IPS-18a (cell line): Measurements from ENCODE around the gene CORO7.
"Not testable (repeated sequence)": the region's sequence is repeated elsewhere in the genome, so short reads cannot be mapped to it uniquely, and the experiment has no call there.

Experiments
- H3K27ac ChIP-seq: one replicate; pipeline ENCODE4 v1.5.1; 2013; ENCODE audit warnings: low read length
- H3K27me3 ChIP-seq: one replicate; pipeline ENCODE4 v1.6.1; 2013; ENCODE audit warnings: mild to moderate bottlenecking, low read length; ENCODE audit not compliant: control insufficient read depth, insufficient read depth
- H3K36me3 ChIP-seq: one replicate; pipeline ENCODE4 v1.6.1; 2013; ENCODE audit warnings: low read depth, low read length; ENCODE audit not compliant: control insufficient read depth
- H3K4me1 ChIP-seq: one replicate; pipeline ENCODE4 v1.6.1; 2013; ENCODE audit warnings: low read depth, low read length; ENCODE audit not compliant: control insufficient read depth
- H3K4me3 ChIP-seq: one replicate; pipeline ENCODE4 v1.5.1; 2013; ENCODE audit warnings: low read length
- H3K9ac ChIP-seq: one replicate; pipeline ENCODE4 v1.6.1; 2013; ENCODE audit warnings: mild to moderate bottlenecking, low read length, moderate library complexity
- H3K9me3 ChIP-seq: one replicate; pipeline ENCODE4 v1.6.1; 2013; ENCODE audit warnings: low read depth, low read length; ENCODE audit not compliant: control insufficient read depth

CORO7 gene

DNA sequence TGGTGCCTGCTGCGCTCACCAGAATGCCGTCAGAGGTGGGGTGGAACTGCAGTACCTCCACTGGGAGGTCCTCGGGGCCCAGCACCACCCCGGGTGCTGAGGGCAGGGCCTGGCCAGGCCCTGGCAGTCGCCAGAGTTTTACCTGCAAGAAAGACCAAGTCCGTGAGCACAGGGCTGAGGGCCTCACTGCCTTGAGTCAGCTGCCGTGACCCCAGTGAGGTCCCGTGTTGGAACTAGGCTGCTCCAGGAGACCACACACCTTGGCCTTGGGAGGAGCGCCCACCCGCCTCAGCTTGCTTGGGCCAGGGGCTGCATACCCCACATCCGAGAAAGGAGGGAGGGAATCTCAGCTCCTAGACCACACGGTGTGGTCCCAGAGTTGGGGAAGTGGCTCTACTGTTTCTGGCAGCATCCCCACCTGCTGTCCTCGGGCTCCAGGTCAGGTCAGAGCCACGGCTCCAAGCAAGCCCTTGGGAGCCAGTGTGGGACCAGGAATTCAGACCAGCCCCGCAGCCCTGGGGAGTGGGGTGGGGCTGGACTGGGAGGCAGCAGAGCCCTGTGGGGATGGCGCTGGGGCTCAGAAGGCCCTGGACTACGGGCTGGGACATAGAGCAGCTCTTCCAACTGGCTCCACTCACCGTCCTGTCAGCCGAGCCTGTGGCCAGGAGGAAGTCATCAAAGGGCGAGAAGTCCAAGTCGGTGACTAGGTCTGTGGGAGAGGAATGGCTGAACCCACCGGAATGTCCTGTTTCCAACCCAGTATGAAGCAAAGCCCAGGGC, 8.7 kb downstream of the CORO7 start:
- Histone ChIP-seq H3K4me3 (no peak overlapping the region), H3K27me3 (no peaks in the 10 kb centered on the region), H3K9me3 (no peaks in the 10 kb centered on the region), H3K36me3 (no peaks in the 10 kb centered on the region), H3K27ac (no peak overlapping the region), H3K9ac (no peak overlapping the region), H3K4me1 (no peaks in the 10 kb centered on the region)

DNA sequence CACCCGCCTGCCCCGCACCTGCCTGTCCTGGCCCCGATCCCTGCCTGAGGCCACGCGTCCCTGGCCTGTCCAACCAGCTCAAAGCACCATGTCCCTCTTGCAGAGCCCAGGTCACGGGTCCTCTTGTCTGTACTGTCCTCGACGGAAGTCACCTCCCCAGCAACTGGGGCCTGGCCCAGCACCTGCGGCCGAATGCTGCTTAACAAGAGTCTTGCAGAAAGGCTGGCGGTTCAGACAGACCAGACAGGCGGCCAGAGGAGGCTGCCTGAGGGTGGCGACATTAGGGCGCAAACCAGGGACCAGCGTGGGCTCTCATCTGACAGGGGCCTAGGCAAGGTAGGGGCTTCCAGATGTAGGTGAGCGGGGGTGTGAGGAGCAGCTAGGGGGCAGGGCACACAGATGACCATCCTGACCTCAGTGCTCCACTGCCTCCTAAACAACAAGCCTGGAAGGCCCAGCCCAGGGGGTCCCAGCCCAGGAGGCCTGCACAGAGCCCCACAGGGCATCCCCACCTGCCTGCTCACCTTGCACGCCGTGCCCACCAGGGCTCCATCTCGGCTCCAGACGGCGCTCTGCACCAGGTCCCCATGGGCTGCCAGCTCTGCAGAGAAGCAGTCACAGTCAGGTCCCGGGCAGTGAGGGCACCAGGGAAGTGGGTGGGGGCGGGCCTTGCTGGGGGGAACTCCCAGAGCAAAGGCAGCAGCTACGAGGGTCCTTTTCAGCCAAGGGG, 11.3 kb downstream of the CORO7 start:
- Histone ChIP-seq H3K36me3 (no peaks in the 10 kb centered on the region), H3K9ac (no peak overlapping the region)

GRCh38 chr16:4404247-4404966, 12.0 kb downstream of the CORO7 start:
- no peak overlapping the region for H3K4me3 ChIP-seq
- no peak overlapping the region for H3K9ac ChIP-seq
- H3K9me3 ChIP-seq: no peaks in the 10 kb centered on the region
- H3K36me3 ChIP-seq: no peaks in the 10 kb centered on the region
- no peaks in the 10 kb centered on the region for H3K27me3 ChIP-seq
- no peak overlapping the region for H3K27ac ChIP-seq
- H3K4me1 ChIP-seq: no peaks in the 10 kb centered on the region

More for the DNA sequence above, 11.3 kb downstream of the CORO7 start:
- Histone ChIP-seq H3K27ac (no peak overlapping the region), H3K9me3 (no peaks in the 10 kb centered on the region), H3K4me3 (no peak overlapping the region), H3K4me1 (no peaks in the 10 kb centered on the region), H3K27me3 (no peaks in the 10 kb centered on the region)

DNA sequence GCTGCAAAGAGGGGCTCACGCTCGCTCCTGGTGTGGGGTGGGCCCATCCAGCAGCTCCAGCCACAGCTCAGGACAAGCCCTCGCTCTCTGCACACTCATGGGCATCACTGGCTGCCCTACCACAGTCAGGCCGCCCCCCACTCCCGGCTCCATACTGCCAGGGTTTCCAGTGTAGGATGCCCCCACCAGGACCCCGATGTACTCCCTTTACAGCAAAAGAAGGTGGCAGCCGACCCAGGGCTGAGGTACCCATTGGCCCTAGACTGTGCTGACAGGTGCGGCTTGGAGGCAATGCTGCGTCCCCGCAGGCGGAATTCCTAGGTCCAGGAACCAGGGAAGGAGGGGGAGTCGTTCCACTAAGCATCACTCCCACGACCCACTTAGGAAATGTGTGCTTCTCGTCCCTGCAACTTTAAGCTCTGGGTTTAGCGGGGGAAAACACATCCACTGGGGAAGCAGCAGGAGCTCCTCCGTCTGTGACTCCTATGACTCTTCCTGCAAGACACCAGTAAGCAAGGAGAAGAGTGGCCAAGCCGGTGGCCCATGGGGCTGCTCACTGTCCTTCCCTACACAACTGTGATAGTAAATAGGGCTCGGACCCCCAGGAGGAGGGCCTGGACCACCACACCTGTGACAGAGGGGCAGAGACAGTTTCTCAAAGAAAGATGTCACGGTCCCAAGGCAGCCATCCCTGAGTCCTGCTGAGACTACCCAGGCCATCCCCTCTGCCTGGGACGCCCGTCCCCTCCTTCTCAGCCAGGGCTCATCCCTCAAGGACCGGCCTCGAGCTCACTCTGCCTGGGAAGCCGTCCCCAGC, 13.1 kb downstream of the CORO7 start:
- H3K36me3 ChIP-seq: no peaks in the 10 kb centered on the region
- no peaks in the 10 kb centered on the region for H3K9me3 ChIP-seq

GRCh38 chr16:4402439-4403132, 13.8 kb downstream of the CORO7 start:
- no peaks in the 10 kb centered on the region for H3K36me3 ChIP-seq
- H3K4me3 ChIP-seq: no peak overlapping the region
- H3K9ac ChIP-seq: no peak overlapping the region

More for the DNA sequence above, 13.1 kb downstream of the CORO7 start:
- no peak overlapping the region for H3K27ac ChIP-seq
- H3K27me3 ChIP-seq: no peaks in the 10 kb centered on the region
- H3K4me1 ChIP-seq: no peaks in the 10 kb centered on the region
- no peak overlapping the region for H3K9ac ChIP-seq
- no peak overlapping the region for H3K4me3 ChIP-seq

DNA sequence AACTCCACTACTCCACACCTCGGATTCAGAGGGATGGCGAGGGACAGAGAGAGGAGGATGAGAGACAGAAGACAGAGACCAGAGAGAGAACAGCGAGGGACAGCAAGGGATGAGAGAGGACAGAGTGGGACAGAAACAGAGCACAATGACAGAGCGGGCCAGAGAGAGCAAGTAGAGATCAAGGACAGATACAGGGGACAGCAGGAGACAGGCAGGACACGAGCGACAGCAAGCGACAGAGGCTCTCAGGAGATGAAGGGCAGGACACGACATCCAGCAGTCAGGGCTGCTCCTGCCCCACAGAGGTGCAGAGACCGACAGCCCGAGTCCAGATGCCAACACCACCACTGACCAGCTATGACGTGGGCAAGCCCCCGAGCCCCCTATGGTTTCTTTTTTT, 14.9 kb downstream of the CORO7 start:
- Histone ChIP-seq H3K4me3 (no peak overlapping the region), H3K9ac (no peak overlapping the region), H3K36me3 (no peaks in the 10 kb centered on the region), H3K27ac (no peak overlapping the region), H3K4me1 (no peaks in the 10 kb centered on the region), H3K27me3 (no peaks in the 10 kb centered on the region), H3K9me3 (no peaks in the 10 kb centered on the region)

More at GRCh38 chr16:4402439-4403132, 13.8 kb downstream of the CORO7 start:
- H3K9me3 ChIP-seq: no peaks in the 10 kb centered on the region
- no peaks in the 10 kb centered on the region for H3K4me1 ChIP-seq
- H3K27ac ChIP-seq: no peak overlapping the region
- H3K27me3 ChIP-seq: no peaks in the 10 kb centered on the region

DNA sequence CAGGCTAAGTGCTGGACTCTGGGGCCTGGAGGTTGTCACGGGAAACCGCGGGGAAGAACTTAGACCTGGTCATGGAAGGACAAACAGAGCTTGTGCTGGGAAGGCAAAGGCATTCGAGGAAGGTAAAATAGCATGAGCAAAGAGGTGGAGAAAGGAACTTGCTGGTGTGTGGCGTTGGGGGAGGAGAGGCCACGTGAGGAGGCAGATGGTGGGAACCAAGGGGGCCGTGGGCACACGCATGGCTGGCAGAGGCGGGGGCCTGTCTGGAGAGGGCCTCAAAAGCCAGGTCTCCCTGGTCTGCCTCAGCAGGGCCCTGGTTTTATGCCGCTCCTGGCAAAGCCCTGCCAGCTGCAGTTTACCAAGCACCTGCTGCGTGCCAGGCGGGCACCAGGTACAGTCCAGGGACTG, 15.3 kb downstream of the CORO7 start:
- Histone ChIP-seq H3K9ac (no peak overlapping the region), H3K4me1 (no peaks in the 10 kb centered on the region), H3K9me3 (no peaks in the 10 kb centered on the region), H3K4me3 (no peak overlapping the region), H3K36me3 (no peaks in the 10 kb centered on the region), H3K27me3 (no peaks in the 10 kb centered on the region), H3K27ac (no peak overlapping the region)

- no peaks in the 10 kb centered on the region for H3K27me3 ChIP-seq
Measured at GRCh38 chr16:4399001-4399730, 17.2 kb downstream of the CORO7 start.

DNA sequence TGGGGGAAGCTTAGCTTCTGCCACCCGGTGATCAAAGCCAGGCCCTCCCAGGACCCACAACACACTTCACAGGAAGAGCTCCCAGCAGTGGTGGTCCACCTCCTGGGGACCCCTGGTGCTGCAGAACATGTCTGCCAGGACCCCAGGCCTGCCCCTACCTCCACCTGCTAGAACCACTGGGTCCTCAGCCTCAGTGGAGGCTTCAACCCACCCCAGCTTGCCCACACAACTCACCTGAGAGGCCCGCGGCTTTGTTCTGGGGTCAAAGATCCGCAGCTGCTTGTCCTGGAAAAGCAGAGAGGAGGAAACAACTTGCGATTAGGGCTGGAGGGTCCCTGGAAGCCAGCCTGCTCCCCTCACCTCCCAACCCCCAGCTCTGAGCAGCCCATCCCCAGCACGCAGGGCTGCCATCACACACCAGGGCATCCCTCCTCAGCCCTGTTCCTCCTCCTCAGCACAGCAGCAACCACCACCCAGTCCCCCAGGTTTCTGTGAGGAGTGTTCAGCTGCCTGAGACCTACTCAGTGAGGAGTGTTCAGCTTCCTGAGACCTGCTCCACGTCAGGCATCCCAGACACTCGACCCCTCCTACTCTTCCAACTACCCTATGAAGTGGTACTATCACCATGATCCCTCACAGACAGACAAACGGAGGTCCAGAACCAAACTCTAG, 21.2 kb downstream of the CORO7 start:
- Histone ChIP-seq H3K4me3 (no peak overlapping the region), H3K27ac (no peak overlapping the region), H3K36me3 (no peaks in the 10 kb centered on the region), H3K9ac (no peak overlapping the region), H3K27me3 (no peaks in the 10 kb centered on the region), H3K4me1 (peaks cover 32% of the 10 kb centered on the region), H3K9me3 (no peaks in the 10 kb centered on the region)

More at GRCh38 chr16:4399001-4399730, 17.2 kb downstream of the CORO7 start:
- no peaks in the 10 kb centered on the region for H3K9me3 ChIP-seq
- H3K9ac ChIP-seq: no peak overlapping the region
- no peak overlapping the region for H3K27ac ChIP-seq
- H3K4me3 ChIP-seq: no peak overlapping the region
- H3K36me3 ChIP-seq: no peaks in the 10 kb centered on the region
- no peaks in the 10 kb centered on the region for H3K4me1 ChIP-seq

DNA sequence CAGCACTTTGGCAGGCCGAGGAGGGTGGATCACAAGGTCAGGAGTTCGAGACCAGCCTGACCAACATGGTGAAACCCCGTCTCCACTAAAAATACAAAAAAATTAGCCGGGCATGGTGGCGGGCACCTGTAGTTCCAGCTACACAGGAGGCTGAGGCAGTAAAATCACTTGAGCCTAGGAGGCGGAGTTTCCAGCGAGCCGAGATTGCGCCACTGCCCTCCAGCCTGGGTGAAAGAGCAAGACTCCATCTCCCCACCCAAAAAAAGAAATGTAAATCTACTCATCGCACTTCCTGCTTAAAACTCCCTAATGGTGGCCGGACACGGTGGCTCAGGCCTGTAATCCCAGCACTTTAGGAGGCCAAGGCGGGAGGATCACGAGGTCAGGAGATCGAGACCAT, 22.5 kb downstream of the CORO7 start:
- not testable (repeated sequence) for H3K27me3 ChIP-seq, H3K9ac ChIP-seq

More for the DNA sequence above, 22.5 kb downstream of the CORO7 start:
- H3K27ac ChIP-seq, H3K9me3 ChIP-seq, H3K4me3 ChIP-seq, H3K36me3 ChIP-seq: not testable (repeated sequence)
- peaks cover 45% of the 10 kb centered on the region for H3K4me1 ChIP-seq
